Hematopoietic multipotent progenitor cell treated with erythropoietin and hydrocortisone succinate and interleukin-3 and kit ligand, for 17 days (in vitro differentiated cells): ENCODE data around the gene SNX7.

Experiments
- DNase-seq: peaks from one replicate; pipeline ENCODE4 v3.0.0-alpha.2; 2015; ENCODE audit warnings: low spot score

SNX7 gene

GRCh38 chr1:98661544-98662355 is at the start of gene SNX7:
SNX7 (plus strand) TSS chr1:98661721; CDS start chr1:98661732, 11 bp downstream.
- no peak for DNase-seq

GRCh38 chr1:98637316-98637715 is 24.2 kb upstream of the SNX7 start:
- DNase-seq = no peak

- DNase-seq = no peak
Observed at GRCh38 chr1:98638185-98638584, 23.3 kb upstream of the SNX7 start.

GRCh38 chr1:98644510-98644909 is 17.0 kb upstream of the SNX7 start:
- DNase-seq = no peak

GRCh38 chr1:98651116-98651632 is 10.3 kb upstream of the SNX7 start:
- DNase-seq = no peak

GRCh38 chr1:98653123-98653522 is 8.4 kb upstream of the SNX7 start:
- no peak for DNase-seq

GRCh38 chr1:98659879-98660278 is 1.6 kb upstream of the SNX7 start:
- no peak for DNase-seq

- DNase-seq = no peak
Observed at GRCh38 chr1:98660940-98661543, 479 bp upstream of the SNX7 start.

- DNase-seq = no peak
Observed at GRCh38 chr1:98662356-98662670, 792 bp downstream of the SNX7 start.

- no peak for DNase-seq
Observed at GRCh38 chr1:98668733-98669132, 7.2 kb downstream of the SNX7 start.

- no peak for DNase-seq
Observed at GRCh38 chr1:98669355-98670296, 8.1 kb downstream of the SNX7 start.

- no peak for DNase-seq
Observed at GRCh38 chr1:98672189-98672588, 10.7 kb downstream of the SNX7 start.

- no peak for DNase-seq
Observed at GRCh38 chr1:98674075-98674781, 12.7 kb downstream of the SNX7 start.

GRCh38 chr1:98675282-98675681 is 13.8 kb downstream of the SNX7 start:
- DNase-seq = no peak

GRCh38 chr1:98677288-98677687 is 15.8 kb downstream of the SNX7 start:
- no peak for DNase-seq

- DNase-seq = no peak
Observed at GRCh38 chr1:98681812-98682211, 20.3 kb downstream of the SNX7 start.

- DNase-seq = no peak
Observed at GRCh38 chr1:98688110-98688739, 26.7 kb downstream of the SNX7 start.

- no peak for DNase-seq
Observed at GRCh38 chr1:98690576-98690975, 29.1 kb downstream of the SNX7 start.

GRCh38 chr1:98692482-98692881 is 31.0 kb downstream of the SNX7 start:
- no peak for DNase-seq

GRCh38 chr1:98693385-98693784 is 31.9 kb downstream of the SNX7 start:
- DNase-seq = no peak

GRCh38 chr1:98696077-98696476 is 34.6 kb downstream of the SNX7 start:
- no peak for DNase-seq
